ENCODE results near the gene BLOC1S4. TPM values are rescaled to one million over a fixed set of nuclear protein-coding genes. Genes with fewer than 3 reads are reported as not detected.

BLOC1S4 gene
- total and polyA plus RNA-seq, 2 donors: 5.6 to 12.4 TPM

DNA sequence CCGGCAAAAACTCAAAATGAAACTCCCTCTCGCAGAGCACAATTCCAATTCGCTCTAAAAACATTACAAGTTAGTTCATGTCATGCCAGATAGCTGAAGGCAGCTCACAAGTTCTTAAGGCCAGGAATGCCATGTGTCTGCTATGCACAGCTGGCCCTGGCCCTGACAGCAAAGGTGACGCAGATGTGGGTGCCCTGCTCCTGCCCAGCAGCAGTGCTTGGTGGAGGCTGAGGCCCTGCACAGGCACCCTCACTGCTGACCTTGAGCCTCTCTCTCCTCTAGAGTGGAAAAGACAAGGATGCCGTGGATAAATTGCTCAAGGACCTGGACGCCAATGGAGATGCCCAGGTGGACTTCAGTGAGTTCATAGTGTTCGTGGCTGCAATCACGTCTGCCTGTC is 19.4 kb upstream of the BLOC1S4 start:
- Histone ChIP-seq H3K36me3 (ENCODE audit: insufficient read depth) (no peaks in the 10 kb centered on the region), H3K4me3 (ENCODE audit: low read depth, low read length) (no peak overlapping the region), H3K27ac (ENCODE audit: low read depth) (no peak overlapping the region), H3K4me1 (ENCODE audit: insufficient read depth) (no peaks in the 10 kb centered on the region)
- 79% methylated on average over 8 of the region's 8 CpGs for WGBS
- DNase-seq (ENCODE audit: extremely low spot score): no peak

DNA sequence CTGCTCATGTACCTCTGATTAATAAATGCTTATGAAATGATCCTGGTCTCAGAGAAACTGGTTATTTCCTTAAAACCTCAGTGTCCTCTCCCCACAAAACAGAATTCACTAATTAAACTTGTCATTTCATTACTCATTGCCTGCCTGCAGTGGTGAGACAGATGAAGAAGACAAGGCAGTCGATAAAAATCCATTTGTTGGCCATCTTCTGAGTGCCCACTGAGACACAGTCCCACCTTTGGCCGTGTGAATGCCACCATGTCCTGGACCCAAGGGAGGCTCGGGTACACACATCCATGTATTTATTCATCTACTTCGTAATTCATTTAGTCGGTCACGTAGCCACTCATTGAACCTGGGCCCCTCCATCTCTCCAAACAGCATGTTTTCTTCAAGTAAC is 18.8 kb upstream of the BLOC1S4 start:
- WGBS: 96% methylated on average over 6 of the region's 6 CpGs
- H3K27ac ChIP-seq (ENCODE audit: low read depth): no peak overlapping the region
- H3K4me1 ChIP-seq (ENCODE audit: insufficient read depth): no peaks in the 10 kb centered on the region
- H3K36me3 ChIP-seq (ENCODE audit: insufficient read depth): no peaks in the 10 kb centered on the region
- no peak overlapping the region for H3K4me3 ChIP-seq (ENCODE audit: low read depth, low read length)
- DNase-seq (ENCODE audit: extremely low spot score): no peak

DNA sequence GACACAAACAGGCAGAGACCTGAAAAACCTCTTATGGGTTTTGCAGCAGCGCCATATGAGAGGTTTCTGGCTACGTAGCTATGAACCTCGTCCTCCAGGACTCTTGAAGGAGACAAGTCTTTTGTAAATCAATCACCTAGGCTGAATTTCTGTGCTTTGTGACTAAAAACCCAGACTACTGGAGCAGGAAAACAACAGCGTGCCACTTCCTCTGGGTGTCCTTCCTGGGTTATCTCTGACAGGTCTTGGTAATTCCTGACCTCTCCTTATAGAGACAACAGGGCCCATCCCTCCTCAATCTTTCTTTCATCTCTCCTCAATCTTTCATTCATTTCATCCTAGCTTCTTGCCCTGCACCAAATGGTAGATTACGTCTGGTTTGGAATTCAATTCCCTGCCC is 16.6 kb upstream of the BLOC1S4 start:
- no peak overlapping the region for H3K4me3 ChIP-seq (ENCODE audit: low read depth, low read length)
- 77% methylated on average over 5 of the region's 5 CpGs for WGBS

DNA sequence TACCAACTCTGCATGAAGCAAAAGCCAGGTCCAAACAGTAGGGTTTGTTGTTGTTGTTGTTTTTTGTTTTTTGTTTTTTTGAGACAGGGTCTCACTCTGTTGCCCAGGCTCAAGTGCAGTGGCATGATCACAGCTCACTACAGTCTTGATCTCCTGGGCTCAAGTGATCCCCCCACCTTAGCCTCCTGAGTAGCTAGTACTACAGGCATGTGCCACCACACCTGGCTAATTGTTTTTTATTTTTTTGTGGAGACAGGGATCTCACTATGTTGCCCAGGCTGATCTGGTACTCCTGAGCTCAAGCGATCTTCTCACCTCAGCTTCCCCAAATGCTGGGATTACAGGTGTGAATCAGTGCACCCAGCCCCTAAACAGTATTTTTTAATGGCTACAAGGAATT is 16.1 kb upstream of the BLOC1S4 start:
- Histone ChIP-seq H3K4me1 (ENCODE audit: insufficient read depth) (no peaks in the 10 kb centered on the region), H3K27ac (ENCODE audit: low read depth) (no peak overlapping the region), H3K36me3 (ENCODE audit: insufficient read depth) (no peaks in the 10 kb centered on the region), H3K4me3 (ENCODE audit: low read depth, low read length) (no peak overlapping the region)
- DNase-seq (ENCODE audit: extremely low spot score): no peak
- 91% methylated on average over 1 of the region's 1 CpG for WGBS

More for the DNA sequence above, 16.6 kb upstream of the BLOC1S4 start:
- Histone ChIP-seq H3K4me1 (ENCODE audit: insufficient read depth) (no peaks in the 10 kb centered on the region), H3K27ac (ENCODE audit: low read depth) (no peak overlapping the region), H3K36me3 (ENCODE audit: insufficient read depth) (no peaks in the 10 kb centered on the region)
- no peak for DNase-seq (ENCODE audit: extremely low spot score)

DNA sequence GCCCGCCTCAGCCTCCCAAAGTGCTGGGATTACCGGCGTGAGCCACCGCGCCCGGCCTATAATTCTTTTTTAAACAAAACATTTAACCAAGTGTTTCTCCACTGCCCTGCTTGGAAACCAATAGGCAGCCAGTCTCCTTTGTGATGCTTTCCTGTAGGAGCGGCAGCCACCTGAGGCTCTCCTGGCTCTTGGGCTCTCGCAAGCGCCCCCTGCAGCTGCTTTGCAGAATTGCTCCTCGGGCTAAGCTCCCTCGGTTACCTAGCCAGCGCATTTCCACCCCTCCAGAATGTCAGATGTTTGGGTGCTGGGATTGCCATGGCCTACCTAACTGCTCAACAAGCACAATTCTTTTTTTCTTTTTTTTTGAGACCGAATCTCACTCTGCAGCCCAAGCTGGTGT is 14.6 kb upstream of the BLOC1S4 start:
- DNase-seq (ENCODE audit: extremely low spot score): no peak
- 81% methylated on average over 13 of the region's 13 CpGs for WGBS
- no peaks in the 10 kb centered on the region for H3K4me1 ChIP-seq (ENCODE audit: insufficient read depth)
- no peak overlapping the region for H3K27ac ChIP-seq (ENCODE audit: low read depth)
- no peaks in the 10 kb centered on the region for H3K36me3 ChIP-seq (ENCODE audit: insufficient read depth)
- no peak overlapping the region for H3K4me3 ChIP-seq (ENCODE audit: low read depth, low read length)

DNA sequence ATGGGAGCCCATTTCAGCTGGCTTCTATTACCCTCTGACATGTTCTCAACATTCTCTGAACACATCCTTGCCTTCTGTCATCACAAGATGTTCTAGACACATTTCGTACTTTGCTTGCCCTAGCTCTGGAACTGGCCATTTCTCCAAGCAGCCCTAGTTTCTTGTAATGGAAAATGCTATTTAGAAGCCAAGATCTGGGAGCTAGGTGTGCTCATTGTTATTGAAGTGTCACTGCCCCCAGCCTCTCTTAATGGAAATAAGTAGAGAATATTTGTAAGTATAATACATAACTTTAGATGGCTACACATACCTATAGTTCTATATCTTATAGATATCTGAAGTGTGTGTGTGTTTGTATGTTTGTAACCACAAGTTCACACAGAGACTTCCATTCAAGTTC is 13.2 kb upstream of the BLOC1S4 start:
- 0% methylated on average over 1 of the region's 1 CpG for WGBS
- Histone ChIP-seq H3K4me3 (ENCODE audit: low read depth, low read length) (no peak overlapping the region), H3K27ac (ENCODE audit: low read depth) (no peak overlapping the region), H3K4me1 (ENCODE audit: insufficient read depth) (no peaks in the 10 kb centered on the region), H3K36me3 (ENCODE audit: insufficient read depth) (no peaks in the 10 kb centered on the region)
- no peak for DNase-seq (ENCODE audit: extremely low spot score)

DNA sequence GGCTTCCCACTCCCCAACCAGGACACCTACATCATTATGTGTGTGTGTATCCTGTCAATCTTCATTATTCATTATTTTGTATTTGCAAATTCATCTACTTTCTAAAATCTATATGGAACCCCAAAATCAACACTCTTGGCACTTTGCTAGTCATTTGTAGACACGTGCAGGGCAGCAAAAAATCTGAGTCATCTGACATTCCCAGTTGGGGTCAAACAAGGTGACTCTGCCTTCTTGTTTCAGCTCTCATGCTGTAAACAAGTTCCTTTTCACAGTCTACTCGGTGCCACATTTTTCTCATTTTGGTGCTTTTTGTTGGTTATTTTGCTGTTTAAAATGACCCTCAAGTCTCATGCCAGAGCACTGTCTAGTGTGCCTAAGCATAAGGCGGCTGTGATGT is 12.2 kb upstream of the BLOC1S4 start:
- no peaks in the 10 kb centered on the region for H3K4me1 ChIP-seq (ENCODE audit: insufficient read depth)
- no peaks in the 10 kb centered on the region for H3K36me3 ChIP-seq (ENCODE audit: insufficient read depth)
- H3K27ac ChIP-seq (ENCODE audit: low read depth): no peak overlapping the region
- WGBS: 65% methylated on average over 3 of the region's 3 CpGs
- no peak for DNase-seq (ENCODE audit: extremely low spot score)
- no peak overlapping the region for H3K4me3 ChIP-seq (ENCODE audit: low read depth, low read length)

DNA sequence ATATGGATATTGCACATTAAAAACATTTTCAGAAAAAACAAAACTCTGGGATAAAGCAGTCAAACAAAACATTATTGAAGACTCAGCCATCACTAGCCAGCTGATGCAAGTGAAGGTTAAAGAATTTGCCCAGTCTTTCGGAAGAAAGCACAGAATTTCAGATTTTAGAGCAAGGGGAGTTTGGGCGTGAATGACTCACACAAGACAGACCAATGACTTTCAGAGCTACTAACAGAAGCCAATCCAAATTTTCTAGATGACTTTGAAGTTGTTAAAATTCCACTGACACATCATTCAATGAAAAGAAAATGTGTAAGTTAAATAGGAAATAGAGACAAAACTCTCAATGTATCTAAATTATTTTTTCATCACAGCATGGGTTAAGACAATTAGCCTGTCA is 10.3 kb upstream of the BLOC1S4 start:
- peaks cover 2% of the 10 kb centered on the region for H3K4me1 ChIP-seq (ENCODE audit: insufficient read depth)
- no peak for DNase-seq (ENCODE audit: extremely low spot score)
- H3K4me3 ChIP-seq (ENCODE audit: low read depth, low read length): no peak overlapping the region
- 94% methylated on average over 2 of the region's 2 CpGs for WGBS
- no peak overlapping the region for H3K27ac ChIP-seq (ENCODE audit: low read depth)
- no peaks in the 10 kb centered on the region for H3K36me3 ChIP-seq (ENCODE audit: insufficient read depth)

DNA sequence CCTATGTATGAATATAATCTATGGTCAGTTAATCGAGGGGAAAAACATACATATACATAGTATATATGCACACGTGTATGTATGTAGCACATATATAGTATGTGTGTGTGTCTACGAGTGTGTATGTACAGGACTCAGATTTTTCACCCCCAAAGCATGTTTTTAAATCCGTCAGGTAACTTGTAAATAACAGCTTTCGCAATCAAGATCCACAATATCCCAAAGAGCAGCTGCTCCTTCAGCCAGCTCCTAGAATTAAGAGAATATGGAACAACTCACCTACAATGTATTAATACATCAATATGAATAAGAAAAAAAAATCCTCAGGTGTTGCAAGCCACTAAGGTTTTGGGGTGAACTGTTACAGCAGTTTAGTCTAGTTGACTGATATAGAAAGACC is 9.8 kb upstream of the BLOC1S4 start:
- H3K27ac ChIP-seq (ENCODE audit: low read depth): no peak overlapping the region
- no peaks in the 10 kb centered on the region for H3K36me3 ChIP-seq (ENCODE audit: insufficient read depth)
- H3K4me1 ChIP-seq (ENCODE audit: insufficient read depth): peaks cover 2% of the 10 kb centered on the region
- no peak for DNase-seq (ENCODE audit: extremely low spot score)
- H3K4me3 ChIP-seq (ENCODE audit: low read depth, low read length): no peak overlapping the region
- WGBS: 89% methylated on average over 5 of the region's 5 CpGs

DNA sequence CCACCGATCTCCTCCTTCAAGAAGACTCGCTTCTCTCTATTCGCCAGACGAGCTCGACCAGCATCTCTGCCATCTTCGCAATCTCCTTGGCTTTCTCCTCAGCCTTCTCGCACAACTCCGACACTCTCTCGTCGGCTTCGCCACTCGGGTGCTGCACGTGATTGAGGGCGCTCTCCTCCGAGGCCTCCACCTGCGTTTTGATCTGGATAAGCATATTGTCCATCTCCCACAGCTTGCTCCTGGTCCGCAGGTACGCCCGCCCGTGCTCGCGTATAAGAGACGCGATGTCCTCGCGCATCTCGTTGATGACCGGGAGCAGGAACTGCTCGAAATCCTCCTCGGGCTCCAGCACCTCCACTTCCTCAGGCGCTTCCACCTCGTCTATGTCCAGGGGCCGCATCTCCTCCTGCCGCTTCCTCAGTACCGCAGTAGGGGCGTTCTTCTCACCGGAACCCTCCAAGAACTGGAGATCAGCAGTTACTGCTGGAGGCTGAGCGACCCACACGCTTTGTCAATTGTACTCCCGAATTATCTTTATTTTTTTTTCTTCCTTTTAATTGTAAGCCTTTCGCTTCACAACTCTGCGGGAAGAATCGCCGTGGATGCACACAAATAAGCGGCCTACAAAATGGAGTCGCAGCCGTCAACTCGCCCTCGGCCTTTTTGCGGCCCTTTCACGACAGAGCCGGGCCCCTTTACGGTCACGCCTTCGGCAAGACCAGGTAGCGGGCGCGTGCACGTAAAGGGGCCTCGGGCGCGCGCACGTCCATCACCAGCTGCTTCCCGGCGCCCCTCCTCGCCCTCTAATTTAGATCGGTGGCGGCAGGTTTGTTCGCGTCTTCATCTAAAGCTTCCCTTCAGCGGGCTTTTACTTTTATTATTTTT is 6.5 kb upstream of the BLOC1S4 start, which contains the start of gene MRFAP1L1:
Gene MRFAP1L1 (minus strand): TSS at position 636 of the 885 bp plus-strand sequence. CDS start 236 bp downstream, at position 400.
- Histone ChIP-seq H3K4me3 (ENCODE audit: low read depth, low read length) (peak within 1 kb of the TSS; percentile 69), H3K27ac (ENCODE audit: low read depth) (peak within 1 kb of the TSS; percentile 88), H3K4me1 (ENCODE audit: insufficient read depth) (peaks cover 2% of the 10 kb centered on the region), H3K36me3 (ENCODE audit: insufficient read depth) (no peaks in the 10 kb centered on the region)
- WGBS: under 1% methylated on average over 72 of the region's 72 CpGs
- DNase-seq (ENCODE audit: extremely low spot score): peak; percentile 91

DNA sequence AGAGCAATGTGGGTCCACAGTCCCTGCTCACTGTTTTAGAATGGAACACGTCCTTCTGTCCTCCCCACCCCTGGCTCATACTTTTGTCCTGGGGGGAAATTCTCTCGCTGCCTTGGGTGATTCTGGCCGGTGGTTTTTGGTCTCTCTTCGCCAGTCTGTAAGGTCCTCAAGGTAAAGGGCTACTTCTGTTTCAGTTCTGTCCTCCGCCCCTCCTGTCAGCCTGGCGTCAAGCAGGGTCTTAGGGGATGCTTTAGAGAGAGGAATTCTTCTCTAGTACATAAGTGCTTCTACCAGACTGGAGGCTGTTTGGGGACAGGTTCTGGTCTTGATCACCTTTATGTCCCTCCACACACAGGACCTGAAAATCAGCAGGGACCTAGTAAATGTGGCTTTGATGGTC is 5.7 kb upstream of the BLOC1S4 start:
- Histone ChIP-seq H3K27ac (ENCODE audit: low read depth) (no peak overlapping the region), H3K4me3 (ENCODE audit: low read depth, low read length) (peak overlapping the region; percentile 69), H3K4me1 (ENCODE audit: insufficient read depth) (peaks cover 2% of the 10 kb centered on the region), H3K36me3 (ENCODE audit: insufficient read depth) (no peaks in the 10 kb centered on the region)
- no peak for DNase-seq (ENCODE audit: extremely low spot score)
- 9% methylated on average over 6 of the region's 6 CpGs for WGBS

DNA sequence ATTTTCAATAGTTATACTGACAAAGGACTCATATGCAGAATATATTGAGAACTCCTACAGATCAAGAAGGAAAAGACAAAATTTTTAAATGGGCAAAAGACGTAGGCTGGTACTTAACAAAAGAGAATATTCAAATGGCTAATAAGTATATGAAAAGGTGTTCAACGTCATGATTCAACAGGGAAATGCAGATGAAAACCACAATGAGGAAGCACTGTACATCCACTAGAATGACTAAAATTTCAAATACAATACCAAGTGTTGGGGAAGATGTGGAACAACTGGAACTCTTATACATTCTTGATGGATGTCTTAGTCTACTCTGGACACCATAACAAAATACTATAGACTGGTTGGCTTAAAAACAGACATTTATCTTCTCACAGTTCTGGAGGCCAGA is 5.0 kb upstream of the BLOC1S4 start:
- 81% methylated on average over 2 of the region's 2 CpGs for WGBS
- DNase-seq (ENCODE audit: extremely low spot score): no peak
- Histone ChIP-seq H3K4me1 (ENCODE audit: insufficient read depth) (peaks cover 2% of the 10 kb centered on the region), H3K4me3 (ENCODE audit: low read depth, low read length) (no peak overlapping the region), H3K36me3 (ENCODE audit: insufficient read depth) (no peaks in the 10 kb centered on the region), H3K27ac (ENCODE audit: low read depth) (no peak overlapping the region)

DNA sequence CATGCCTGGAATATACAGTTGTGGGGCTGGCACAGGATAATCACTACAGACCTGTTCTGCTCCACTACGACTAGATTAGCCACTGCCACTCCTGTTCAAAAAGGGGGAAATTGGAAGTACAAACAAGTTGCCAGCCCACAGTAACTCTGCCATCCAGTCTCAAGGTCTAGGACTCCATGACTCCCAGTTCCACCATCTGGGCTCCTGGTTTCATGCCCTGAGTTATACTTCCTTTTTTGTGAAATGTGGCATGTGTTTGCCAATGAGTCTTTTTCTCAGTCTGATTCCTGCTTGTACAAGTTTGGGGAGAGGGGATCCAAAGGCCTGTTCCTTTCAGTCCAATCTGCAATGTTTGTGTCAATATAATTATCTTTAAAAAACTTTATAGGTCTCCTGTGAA is 1.0 kb upstream of the BLOC1S4 start:
- no peak for DNase-seq (ENCODE audit: extremely low spot score)
- H3K4me3 ChIP-seq (ENCODE audit: low read depth, low read length): no peak overlapping the region
- no peaks in the 10 kb centered on the region for H3K36me3 ChIP-seq (ENCODE audit: insufficient read depth)
- 79% methylated on average over 1 of the region's 1 CpG for WGBS
- peaks cover 2% of the 10 kb centered on the region for H3K4me1 ChIP-seq (ENCODE audit: insufficient read depth)
- no peak overlapping the region for H3K27ac ChIP-seq (ENCODE audit: low read depth)

DNA sequence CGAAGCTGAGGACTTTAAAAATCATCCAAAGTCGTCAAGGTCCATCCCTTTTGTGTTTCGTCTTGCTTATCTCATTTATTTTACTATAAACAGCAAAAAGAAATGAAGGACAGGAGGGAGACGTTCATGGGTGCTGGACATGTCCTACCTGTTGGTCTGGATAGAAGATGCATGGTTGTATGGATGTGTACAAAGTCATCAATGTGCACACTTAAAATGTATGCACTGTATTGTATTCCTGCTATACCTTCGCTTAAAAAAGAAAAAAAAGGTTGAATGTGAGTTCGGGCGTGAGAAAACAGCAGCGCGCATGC is 313 bp upstream of the BLOC1S4 start:
- WGBS: 6% methylated on average over 9 of the region's 9 CpGs
- Histone ChIP-seq H3K4me3 (ENCODE audit: low read depth, low read length) (peak overlapping the region; percentile 73), H3K4me1 (ENCODE audit: insufficient read depth) (no peaks in the 10 kb centered on the region), H3K36me3 (ENCODE audit: insufficient read depth) (no peaks in the 10 kb centered on the region), H3K27ac (ENCODE audit: low read depth) (no peak overlapping the region)
- no peak for DNase-seq (ENCODE audit: extremely low spot score)
